GM23338 (cell line): Measurements from ENCODE around the gene MPST.

Source experiments
- CREB1 ChIP-seq: fragments of 250-450 bp; sonication (Bioruptor Pico); IDR thresholded peaks from 2 replicates; pipeline ENCODE4 v1.5.0; 2020; ENCODE audit warnings: low read depth, mild to moderate bottlenecking, moderate library complexity
- EZH2 ChIP-seq: fragments of 200-600 bp; sonication (generic); IDR thresholded peaks from one replicate; pipeline ENCODE4 v1.8.0; 2017; ENCODE audit warnings: antibody characterized with exemption, mild to moderate bottlenecking, low read depth; ENCODE audit not compliant: unreplicated experiment
- EZH2phosphoT487 ChIP-seq: fragments of 200-600 bp; sonication (generic); IDR thresholded peaks from one replicate; pipeline ENCODE4 v1.8.1; 2018; ENCODE audit warnings: antibody characterized with exemption; ENCODE audit not compliant: unreplicated experiment
- JUNB ChIP-seq: IDR thresholded peaks from one replicate; pipeline ENCODE4 v1.6.1; 2016; ENCODE audit warnings: antibody characterized with exemption; ENCODE audit not compliant: unreplicated experiment
- POLR2AphosphoS5 ChIP-seq: IDR thresholded peaks from 2 replicates; pipeline ENCODE4 v1.6.1; 2016; ENCODE audit warnings: antibody characterized with exemption, low read depth
- STAT1 ChIP-seq: IDR thresholded peaks from one replicate; pipeline ENCODE4 v1.6.1; 2016; ENCODE audit warnings: antibody characterized with exemption; ENCODE audit not compliant: unreplicated experiment
- ZNF114 ChIP-seq: fragments of 250-450 bp; sonication (Bioruptor Pico); IDR thresholded peaks from 2 replicates; pipeline ENCODE4 v1.5.0; 2020; ENCODE audit warnings: mild to moderate bottlenecking, moderate library complexity
- TF ChIP-seq, protein P1 (sequence below), 2 experiments: fragments of 200-600 bp in 1 of 2; sonication (generic) in 1 of 2; conservative IDR thresholded peaks; 2 replicates each; pipeline versions ENCODE4 v1.5.1 to v1.6.1; 2016 to 2017; ENCODE audit warnings: antibody characterized with exemption in 2 of 2, low read depth in 2 of 2, mild to moderate bottlenecking in 2 of 2, moderate library complexity in 1 of 2

DNA sequence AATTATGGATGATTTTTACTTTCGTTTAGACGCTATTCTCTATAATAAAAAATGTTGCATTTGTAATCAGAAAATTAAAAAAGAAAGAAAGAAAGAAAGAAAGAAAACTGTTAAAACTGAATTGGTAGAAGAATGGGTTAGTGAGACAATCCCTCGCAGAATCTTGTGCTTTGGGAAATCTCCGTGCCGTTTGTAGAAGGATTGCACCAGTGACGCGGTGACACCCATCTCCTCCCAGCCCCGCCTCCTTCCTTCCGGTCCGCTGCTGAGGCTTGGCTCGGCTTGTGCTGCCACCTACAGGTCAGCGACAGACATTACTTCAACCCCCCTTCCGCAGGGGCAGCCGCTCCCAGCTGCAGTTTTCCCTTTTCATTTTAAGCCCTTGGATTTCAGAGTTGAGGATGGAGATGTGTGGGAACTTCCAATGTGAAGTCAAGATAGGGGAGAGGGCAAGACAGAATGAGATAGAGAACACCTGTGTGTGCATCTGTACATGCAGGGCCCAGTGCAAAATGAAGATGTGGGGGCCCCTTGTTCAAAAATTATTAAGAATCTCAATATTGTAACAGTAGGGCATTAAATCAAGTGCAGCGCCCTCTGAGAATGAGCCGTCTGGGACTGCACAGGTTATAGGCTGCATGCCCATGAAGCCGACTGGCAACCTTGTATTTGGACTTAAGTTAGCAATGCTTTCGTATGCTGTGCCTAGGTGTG, 41.4 kb upstream of the MPST start:
- TF ChIP-seq, protein P1, sequence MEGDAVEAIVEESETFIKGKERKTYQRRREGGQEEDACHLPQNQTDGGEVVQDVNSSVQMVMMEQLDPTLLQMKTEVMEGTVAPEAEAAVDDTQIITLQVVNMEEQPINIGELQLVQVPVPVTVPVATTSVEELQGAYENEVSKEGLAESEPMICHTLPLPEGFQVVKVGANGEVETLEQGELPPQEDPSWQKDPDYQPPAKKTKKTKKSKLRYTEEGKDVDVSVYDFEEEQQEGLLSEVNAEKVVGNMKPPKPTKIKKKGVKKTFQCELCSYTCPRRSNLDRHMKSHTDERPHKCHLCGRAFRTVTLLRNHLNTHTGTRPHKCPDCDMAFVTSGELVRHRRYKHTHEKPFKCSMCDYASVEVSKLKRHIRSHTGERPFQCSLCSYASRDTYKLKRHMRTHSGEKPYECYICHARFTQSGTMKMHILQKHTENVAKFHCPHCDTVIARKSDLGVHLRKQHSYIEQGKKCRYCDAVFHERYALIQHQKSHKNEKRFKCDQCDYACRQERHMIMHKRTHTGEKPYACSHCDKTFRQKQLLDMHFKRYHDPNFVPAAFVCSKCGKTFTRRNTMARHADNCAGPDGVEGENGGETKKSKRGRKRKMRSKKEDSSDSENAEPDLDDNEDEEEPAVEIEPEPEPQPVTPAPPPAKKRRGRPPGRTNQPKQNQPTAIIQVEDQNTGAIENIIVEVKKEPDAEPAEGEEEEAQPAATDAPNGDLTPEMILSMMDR (conservative IDR thresholded peaks at IDR 0.05; ENCODE audit: low read depth in 2 of 2), result peak; percentile 83 to 98
- TF ChIP-seq POLR2AphosphoS5, result peak; percentile 45; the same call in 1 of the 2 replicates
- peak; percentile 77 for TF ChIP-seq CREB1 (CRISPR knock-in tag)
- no peak for TF ChIP-seq EZH2
- no peak for TF ChIP-seq EZH2phosphoT487
- no peak for TF ChIP-seq STAT1
- no peak for TF ChIP-seq ZNF114 (CRISPR knock-in tag)
- no peak for TF ChIP-seq JUNB
